GM15510 (cell line): ENCODE results near the gene COG8.

ENCODE experiments used
- POLR2A ChIP-seq: IDR thresholded peaks from 3 replicates; pipeline ENCODE4 v1.6.1; 2011; ENCODE audit warnings: borderline replicate concordance; ENCODE audit not compliant: insufficient read length; ENCODE audit errors: extremely low read depth

Gene COG8, protein sequence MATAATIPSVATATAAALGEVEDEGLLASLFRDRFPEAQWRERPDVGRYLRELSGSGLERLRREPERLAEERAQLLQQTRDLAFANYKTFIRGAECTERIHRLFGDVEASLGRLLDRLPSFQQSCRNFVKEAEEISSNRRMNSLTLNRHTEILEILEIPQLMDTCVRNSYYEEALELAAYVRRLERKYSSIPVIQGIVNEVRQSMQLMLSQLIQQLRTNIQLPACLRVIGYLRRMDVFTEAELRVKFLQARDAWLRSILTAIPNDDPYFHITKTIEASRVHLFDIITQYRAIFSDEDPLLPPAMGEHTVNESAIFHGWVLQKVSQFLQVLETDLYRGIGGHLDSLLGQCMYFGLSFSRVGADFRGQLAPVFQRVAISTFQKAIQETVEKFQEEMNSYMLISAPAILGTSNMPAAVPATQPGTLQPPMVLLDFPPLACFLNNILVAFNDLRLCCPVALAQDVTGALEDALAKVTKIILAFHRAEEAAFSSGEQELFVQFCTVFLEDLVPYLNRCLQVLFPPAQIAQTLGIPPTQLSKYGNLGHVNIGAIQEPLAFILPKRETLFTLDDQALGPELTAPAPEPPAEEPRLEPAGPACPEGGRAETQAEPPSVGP

GRCh38 chr16:69339289-69340094 lies at the start of gene COG8, which contains the start of gene NIP7:
COG8 (minus strand) TSS chr16:69339564; CDS start chr16:69339552, 12 bp downstream.
NIP7 (plus strand) TSS chr16:69339772; CDS start chr16:69339830, 58 bp downstream.
- peak; percentile 87 for TF ChIP-seq POLR2A

DNA sequence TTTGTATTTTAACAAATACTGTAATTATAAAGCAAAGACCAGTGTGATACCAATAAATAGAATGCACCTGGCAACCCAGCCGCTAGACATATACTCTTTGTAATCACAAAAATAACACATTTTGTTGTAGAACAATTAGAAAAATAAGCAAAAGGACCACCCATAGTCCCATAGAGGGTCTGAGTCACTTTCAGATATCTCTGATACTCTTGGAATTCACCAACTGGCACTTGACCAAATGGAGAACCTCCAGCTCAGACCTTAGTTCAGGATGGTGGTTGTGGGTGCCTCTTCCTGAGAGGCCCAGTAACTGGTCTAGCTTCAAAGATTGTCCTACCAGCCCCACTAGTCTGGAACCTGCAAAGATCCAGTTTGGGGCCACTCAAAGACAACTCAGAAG lies 47.2 kb upstream of the COG8 start:
- no peak for TF ChIP-seq POLR2A

GRCh38 chr16:69384974-69385373 lies 45.6 kb upstream of the COG8 start:
- no peak for TF ChIP-seq POLR2A

DNA sequence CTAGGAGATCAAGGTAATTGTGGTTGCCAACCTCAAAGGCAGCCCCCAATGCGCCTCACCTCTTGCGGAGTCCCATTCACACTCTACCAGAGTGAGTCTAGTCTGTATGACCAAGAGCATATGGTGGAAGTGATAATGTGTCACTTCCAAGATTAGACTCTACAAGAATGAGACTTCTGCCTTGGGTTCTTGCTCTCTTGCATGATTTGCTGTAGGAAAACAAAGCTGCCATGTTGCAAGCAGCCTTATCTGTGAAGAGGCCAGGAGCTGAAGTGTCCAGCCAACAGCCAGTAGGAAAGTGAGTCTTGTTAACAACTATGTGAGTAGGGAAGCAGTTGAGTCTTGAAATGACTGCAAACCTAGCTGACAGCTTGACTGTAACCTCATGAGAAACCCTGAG lies 43.1 kb upstream of the COG8 start:
- TF ChIP-seq POLR2A, result no peak

GRCh38 chr16:69381231-69381630 lies 41.9 kb upstream of the COG8 start:
- TF ChIP-seq POLR2A, result no peak

GRCh38 chr16:69378760-69379159 lies 39.4 kb upstream of the COG8 start:
- no peak for TF ChIP-seq POLR2A

DNA sequence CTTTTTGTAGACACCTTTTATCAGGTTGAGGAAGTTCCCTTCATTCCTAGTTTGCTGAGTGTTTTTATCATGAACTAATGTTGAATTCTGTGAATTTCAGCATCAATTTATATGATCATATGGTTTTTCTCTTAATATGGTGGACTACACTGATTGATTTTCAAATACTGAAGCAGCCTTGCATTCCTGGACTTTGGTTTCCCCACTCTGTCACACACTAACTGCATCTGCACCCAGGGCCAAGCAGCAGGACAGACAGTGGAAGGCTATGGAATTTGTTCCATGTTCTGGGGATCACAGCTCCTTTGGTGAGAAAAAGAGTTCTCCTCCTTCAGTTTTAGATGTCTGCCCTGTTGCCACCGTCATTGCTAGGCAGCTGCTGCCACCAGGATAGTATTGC lies 38.7 kb upstream of the COG8 start:
- TF ChIP-seq POLR2A, result no peak

- no peak for TF ChIP-seq POLR2A
Measured at GRCh38 chr16:69376393-69377059, 37.2 kb upstream of the COG8 start.

DNA sequence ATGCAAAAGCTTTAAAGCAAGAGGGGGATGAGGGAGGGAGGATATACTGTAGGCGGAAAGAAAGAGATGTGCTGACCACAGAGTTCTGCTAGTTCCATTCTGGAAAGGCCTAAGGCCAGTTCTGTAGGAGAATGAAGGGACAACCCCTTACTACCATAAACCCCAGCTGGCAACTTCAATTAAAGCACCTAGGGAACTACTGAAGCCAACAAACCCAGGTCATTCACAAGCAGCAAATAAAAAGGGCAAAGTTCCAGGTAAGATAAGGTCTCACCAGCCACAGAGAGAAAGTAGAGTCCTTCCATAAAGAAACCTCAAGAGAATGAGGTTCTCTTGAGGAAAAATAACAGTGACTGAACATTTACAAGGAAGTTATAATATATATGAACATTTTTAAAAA lies 33.7 kb upstream of the COG8 start:
- TF ChIP-seq POLR2A, result no peak

DNA sequence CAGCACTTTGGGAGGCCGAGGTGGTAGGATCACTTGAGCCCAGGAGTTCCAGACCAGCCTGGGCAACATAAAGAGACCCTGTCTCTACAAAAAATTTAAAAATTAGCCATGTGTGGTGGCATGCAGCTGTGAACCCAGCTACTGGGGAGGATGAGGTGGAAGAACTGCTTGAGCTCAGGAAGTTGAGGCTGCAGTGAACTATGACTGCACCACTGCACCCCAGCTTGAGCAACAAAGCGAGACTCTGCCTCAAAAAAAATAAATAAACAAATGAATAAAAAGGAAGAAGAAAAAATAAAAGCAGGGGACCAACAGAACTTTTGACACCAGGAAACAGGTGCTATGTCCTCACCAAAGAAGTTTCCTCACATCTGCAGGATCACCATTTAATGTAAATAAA lies 32.2 kb upstream of the COG8 start:
- no peak for TF ChIP-seq POLR2A

DNA sequence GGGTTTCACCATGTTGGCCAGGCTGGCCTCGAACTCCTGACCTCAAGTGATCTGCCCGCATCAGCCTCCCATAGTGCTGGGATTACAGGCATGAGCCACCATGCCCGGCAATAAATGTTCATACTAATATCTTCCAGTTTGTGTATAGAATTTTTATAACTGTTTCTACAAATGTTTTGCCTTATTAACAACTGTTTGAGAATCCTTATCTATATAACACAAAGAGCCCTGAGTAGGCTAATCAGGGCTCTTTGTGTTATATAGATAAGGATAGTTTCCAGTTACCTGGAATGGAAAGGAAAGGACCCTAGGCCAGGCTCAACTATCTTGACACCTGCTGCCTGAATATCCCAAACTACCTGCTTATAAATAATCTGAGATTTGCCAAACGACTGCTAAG lies 29.5 kb upstream of the COG8 start:
- TF ChIP-seq POLR2A, result no peak

GRCh38 chr16:69367980-69368379 lies 28.6 kb upstream of the COG8 start:
- no peak for TF ChIP-seq POLR2A

GRCh38 chr16:69366431-69366830 lies 27.1 kb upstream of the COG8 start:
- TF ChIP-seq POLR2A, result no peak

- TF ChIP-seq POLR2A, result no peak
Measured at GRCh38 chr16:69365901-69366300, 26.5 kb upstream of the COG8 start.

GRCh38 chr16:69364088-69364487 lies 24.7 kb upstream of the COG8 start:
- no peak for TF ChIP-seq POLR2A
